ENCODE measurements around the gene SPEN. TPM values are rescaled to one million over a fixed set of nuclear protein-coding genes. Genes with fewer than 3 reads are reported as not detected.

Gene SPEN
- total RNA-seq, 4 donors from 2014 or later = 34.6 to 49.9 (median 44.7) TPM

DNA sequence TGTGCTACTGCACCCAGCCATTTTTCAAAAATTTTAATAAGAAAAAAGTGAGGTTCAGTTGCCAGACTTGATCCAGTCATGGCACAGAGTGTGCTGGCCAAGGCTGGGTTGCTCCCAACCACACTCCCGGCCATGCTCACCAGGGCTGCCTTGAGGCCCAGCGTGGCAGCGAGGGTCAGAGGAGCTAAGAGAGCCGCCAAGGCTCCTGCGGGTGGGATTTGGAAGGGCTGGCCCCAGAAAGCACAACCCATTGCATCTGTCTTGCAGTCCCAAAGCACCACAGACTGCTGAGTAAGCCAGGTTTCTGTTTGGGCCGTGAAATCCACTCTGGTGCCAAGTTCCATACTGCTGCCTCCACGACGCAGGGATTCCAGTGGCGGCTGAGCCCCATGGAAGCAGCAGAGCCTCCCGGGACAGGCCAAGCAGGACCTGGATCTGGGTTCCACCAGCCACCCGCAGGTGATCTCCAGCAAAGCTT lies 105.8 kb downstream of the SPEN start:
- WGBS = 60% methylated on average over 1 of the region's 11 CpGs
- Histone ChIP-seq H3K27ac (replicated peaks in 1 of 4) (peak overlapping the region; percentile 48 to 96 (median 78)), H3K27me3 (no peaks in the 10 kb centered on the region), H3K4me3 (no peak overlapping the region), H3K36me3 (peaks cover 0 to 5% (median 3%) of the 10 kb centered on the region in 4 donors), H3K9me3 (no peaks in the 10 kb centered on the region), H3K4me1 (peaks cover 74 to 88% (median 86%) of the 10 kb centered on the region in 4 donors)
- intact Hi-C loops (cut with DNase I) = loop anchor here (5.0 kb wide), 1 partner anchor 121 kb away; no protein-coding TSS in a partner anchor
- no peak for TF ChIP-seq POLR2A (IDR thresholded peaks at IDR 0.05; ENCODE audit: low read depth)
- no peak for TF ChIP-seq POLR2AphosphoS5 (IDR thresholded peaks at IDR 0.05)
- TF ChIP-seq, protein P1, sequence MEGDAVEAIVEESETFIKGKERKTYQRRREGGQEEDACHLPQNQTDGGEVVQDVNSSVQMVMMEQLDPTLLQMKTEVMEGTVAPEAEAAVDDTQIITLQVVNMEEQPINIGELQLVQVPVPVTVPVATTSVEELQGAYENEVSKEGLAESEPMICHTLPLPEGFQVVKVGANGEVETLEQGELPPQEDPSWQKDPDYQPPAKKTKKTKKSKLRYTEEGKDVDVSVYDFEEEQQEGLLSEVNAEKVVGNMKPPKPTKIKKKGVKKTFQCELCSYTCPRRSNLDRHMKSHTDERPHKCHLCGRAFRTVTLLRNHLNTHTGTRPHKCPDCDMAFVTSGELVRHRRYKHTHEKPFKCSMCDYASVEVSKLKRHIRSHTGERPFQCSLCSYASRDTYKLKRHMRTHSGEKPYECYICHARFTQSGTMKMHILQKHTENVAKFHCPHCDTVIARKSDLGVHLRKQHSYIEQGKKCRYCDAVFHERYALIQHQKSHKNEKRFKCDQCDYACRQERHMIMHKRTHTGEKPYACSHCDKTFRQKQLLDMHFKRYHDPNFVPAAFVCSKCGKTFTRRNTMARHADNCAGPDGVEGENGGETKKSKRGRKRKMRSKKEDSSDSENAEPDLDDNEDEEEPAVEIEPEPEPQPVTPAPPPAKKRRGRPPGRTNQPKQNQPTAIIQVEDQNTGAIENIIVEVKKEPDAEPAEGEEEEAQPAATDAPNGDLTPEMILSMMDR (IDR thresholded peaks at IDR 0.05) = no peak
- TF ChIP-seq EP300 (IDR thresholded peaks at IDR 0.05) = no peak
- DNase-seq (ENCODE audit: extremely low spot score) = no peak

DNA sequence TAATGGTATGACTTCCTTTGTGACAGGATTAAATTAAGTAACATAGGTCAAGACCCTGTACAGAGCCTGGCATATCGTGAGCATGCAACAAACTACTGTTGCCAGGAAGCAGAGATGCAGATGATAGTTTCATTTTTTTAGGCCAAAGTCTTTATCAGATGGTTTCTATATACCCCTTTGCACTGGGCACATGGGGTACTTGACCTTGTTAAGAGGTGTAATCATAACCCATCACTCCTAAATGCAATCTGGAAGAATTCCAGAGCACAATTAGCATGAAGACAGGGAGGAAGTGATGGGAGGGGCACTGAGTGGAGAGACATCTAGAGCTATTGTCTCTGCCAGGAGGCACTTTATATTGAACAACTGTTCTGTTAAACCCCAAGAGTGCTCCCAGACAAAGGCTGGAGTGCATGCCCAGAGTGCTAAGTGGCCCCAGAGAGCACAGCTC lies 106.3 kb downstream of the SPEN start:
- H3K4me1 ChIP-seq = peaks cover 74 to 88% (median 86%) of the 10 kb centered on the region in 4 donors
- H3K4me3 ChIP-seq = no peak overlapping the region
- WGBS = 29% methylated on average over 1 of the region's 1 CpG
- no peaks in the 10 kb centered on the region for H3K27me3 ChIP-seq
- DNase-seq (ENCODE audit: extremely low spot score) = no peak
- H3K36me3 ChIP-seq = peaks cover 0 to 5% (median 2%) of the 10 kb centered on the region in 4 donors
- H3K27ac ChIP-seq (replicated peaks in 1 of 4) = peak overlapping the region; percentile 48 to 96 (median 78)
- TF ChIP-seq POLR2AphosphoS5 (IDR thresholded peaks at IDR 0.05) (no peak), POLR2A (IDR thresholded peaks at IDR 0.05; ENCODE audit: low read depth) (no peak), EP300 (IDR thresholded peaks at IDR 0.05) (no peak)
- TF ChIP-seq, protein P1 (IDR thresholded peaks at IDR 0.05) = no peak
- intact Hi-C loops (cut with DNase I) = loop anchor here (5.0 kb wide), 1 partner anchor 122 kb away; no protein-coding TSS in a partner anchor
- H3K9me3 ChIP-seq = no peaks in the 10 kb centered on the region

DNA sequence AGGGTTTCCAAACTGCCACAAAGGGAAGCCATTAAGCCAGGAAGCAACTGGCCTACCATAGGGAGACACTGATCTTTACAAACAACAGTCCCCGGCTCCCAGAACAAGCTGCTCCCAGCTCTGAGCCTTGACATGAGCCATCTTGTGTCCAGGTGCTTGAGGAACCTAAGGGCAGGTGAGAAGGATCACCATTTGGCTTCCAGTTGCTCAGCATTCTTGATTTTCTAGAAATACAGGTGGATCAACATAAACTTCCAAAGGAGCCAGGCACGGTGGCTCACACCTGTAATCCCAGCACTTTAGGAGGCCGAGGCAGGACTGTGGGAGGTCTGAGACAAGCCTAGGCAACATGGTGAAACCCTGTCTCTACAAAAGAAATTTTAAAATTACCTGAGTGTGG lies 106.8 kb downstream of the SPEN start:
- Histone ChIP-seq H3K27me3 (no peaks in the 10 kb centered on the region), H3K27ac (replicated peaks in 1 of 4) (peak overlapping the region; percentile 35 to 96 (median 72)), H3K4me1 (peaks cover 72 to 88% (median 86%) of the 10 kb centered on the region in 4 donors), H3K36me3 (peaks cover 0 to 5% (median 2%) of the 10 kb centered on the region in 4 donors), H3K9me3 (no peaks in the 10 kb centered on the region), H3K4me3 (no peak overlapping the region)
- intact Hi-C loops (cut with DNase I) = loop anchor here (5.0 kb wide), 1 partner anchor 122 kb away; no protein-coding TSS in a partner anchor
- no peak for DNase-seq (ENCODE audit: extremely low spot score)
- 100% methylated on average over 2 of the region's 3 CpGs for WGBS
- no peak for TF ChIP-seq POLR2AphosphoS5 (IDR thresholded peaks at IDR 0.05)
- no peak for TF ChIP-seq EP300 (IDR thresholded peaks at IDR 0.05)
- TF ChIP-seq, protein P1 (IDR thresholded peaks at IDR 0.05) = no peak
- TF ChIP-seq POLR2A (IDR thresholded peaks at IDR 0.05; ENCODE audit: low read depth) = no peak

DNA sequence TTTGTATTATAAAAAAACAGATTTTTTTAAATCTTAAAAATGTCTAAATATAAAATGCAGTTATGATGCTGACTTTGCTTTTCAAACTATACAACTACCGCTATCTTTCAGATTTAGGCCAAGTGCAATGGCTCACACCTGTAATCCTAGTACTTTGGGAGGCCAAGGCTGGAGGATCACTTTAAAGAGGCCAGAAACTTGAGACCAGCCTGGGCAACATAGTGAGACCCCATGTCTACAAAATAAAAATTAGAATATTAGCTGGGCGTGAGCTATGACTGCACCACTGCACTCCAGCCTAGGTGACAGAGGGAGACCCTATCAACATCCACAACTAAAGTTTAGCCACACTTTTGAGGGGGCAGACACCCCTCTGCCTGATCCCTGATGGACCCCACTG lies 108.0 kb downstream of the SPEN start:
- no peak for DNase-seq (ENCODE audit: extremely low spot score)
- no peaks in the 10 kb centered on the region for H3K27me3 ChIP-seq
- peaks cover 59 to 88% (median 83%) of the 10 kb centered on the region in 4 donors for H3K4me1 ChIP-seq
- no peak for TF ChIP-seq EP300 (IDR thresholded peaks at IDR 0.05)
- WGBS = 99% methylated on average over 2 of the region's 2 CpGs
- H3K4me3 ChIP-seq = no peak overlapping the region
- intact Hi-C loops (cut with DNase I) = no loop called here
- H3K27ac ChIP-seq (replicated peaks in 1 of 4) = peak overlapping the region; percentile 17 to 47 (median 31)
- H3K36me3 ChIP-seq = peaks cover 0 to 5% (median 2%) of the 10 kb centered on the region in 4 donors
- no peaks in the 10 kb centered on the region for H3K9me3 ChIP-seq

DNA sequence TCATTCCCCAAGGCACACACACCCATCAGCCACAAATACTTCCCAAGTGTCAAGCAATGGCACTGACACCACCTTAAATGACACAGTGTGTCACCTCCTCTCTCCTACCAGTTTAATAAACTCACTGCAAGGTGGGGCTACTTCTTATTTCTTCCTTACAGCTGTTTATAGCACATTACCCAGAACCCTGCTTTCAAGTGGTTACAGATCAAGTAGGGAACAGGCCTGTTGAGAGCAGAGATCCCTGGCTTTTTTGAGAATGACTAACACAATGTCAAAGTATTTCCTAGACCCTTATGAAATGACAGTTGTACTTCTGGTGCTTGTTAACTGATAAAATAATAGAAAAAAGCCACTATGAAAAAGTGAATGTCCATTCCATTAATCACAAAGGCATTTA lies 108.6 kb downstream of the SPEN start:
- H3K9me3 ChIP-seq = no peaks in the 10 kb centered on the region
- peak overlapping the region; percentile 17 to 47 (median 31) for H3K27ac ChIP-seq (replicated peaks in 1 of 4)
- no peaks in the 10 kb centered on the region for H3K27me3 ChIP-seq
- intact Hi-C loops (cut with DNase I) = no loop called here
- no peak for TF ChIP-seq POLR2AphosphoS5 (IDR thresholded peaks at IDR 0.05)
- TF ChIP-seq, protein P1 (IDR thresholded peaks at IDR 0.05) = no peak
- no peak for TF ChIP-seq EP300 (IDR thresholded peaks at IDR 0.05)
- TF ChIP-seq POLR2A (IDR thresholded peaks at IDR 0.05; ENCODE audit: low read depth) = no peak
- H3K4me1 ChIP-seq = peaks cover 53 to 83% (median 79%) of the 10 kb centered on the region in 4 donors
- H3K4me3 ChIP-seq = no peak overlapping the region
- no peak for DNase-seq (ENCODE audit: extremely low spot score)
- H3K36me3 ChIP-seq = peaks cover 0 to 5% (median 2%) of the 10 kb centered on the region in 4 donors

All from esophagus muscularis mucosa (tissue), 4 donors.